GM12864 (cell line): ENCODE data around the gene MRRF.

Source experiments
- DNase-seq: peaks from one replicate; pipeline ENCODE4 v3.0.0-alpha.2; 2011; ENCODE audit warnings: low read depth
- H3K4me3 ChIP-seq: 2 replicates; pipeline ENCODE4 v1.5.1; 2011; ENCODE audit warnings: mild to moderate bottlenecking, low read depth, low read length, control low read depth
- TF ChIP-seq, protein P1 (sequence below): IDR thresholded peaks from 2 replicates; pipeline ENCODE4 v1.5.1; 2011; ENCODE audit warnings: low read depth, mild to moderate bottlenecking, moderate library complexity, low read length, control low read depth, inconsistent platforms; ENCODE audit errors: missing control alignments

The MRRF gene

DNA sequence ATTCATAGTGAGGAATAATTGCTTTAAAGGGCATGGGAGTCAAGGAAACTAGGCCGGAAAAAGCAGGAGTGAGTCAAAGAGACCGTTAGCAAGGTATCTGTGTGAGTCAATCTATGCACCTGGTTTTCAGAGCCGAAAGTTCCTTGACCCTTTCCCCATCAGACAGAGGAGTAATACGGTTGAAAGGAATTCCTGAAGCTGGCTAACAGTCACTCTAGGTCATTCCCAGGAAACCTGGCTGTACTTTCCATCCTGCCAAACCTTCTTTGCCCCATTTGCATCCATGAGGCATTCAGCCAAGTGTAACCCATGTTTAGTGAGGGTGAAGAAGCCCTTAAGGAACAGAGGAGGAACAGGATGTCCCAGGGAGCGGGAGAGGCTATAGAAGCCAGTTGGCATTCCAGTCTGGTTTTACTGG, 16.2 kb upstream of the MRRF start:
- TF ChIP-seq, protein P1, sequence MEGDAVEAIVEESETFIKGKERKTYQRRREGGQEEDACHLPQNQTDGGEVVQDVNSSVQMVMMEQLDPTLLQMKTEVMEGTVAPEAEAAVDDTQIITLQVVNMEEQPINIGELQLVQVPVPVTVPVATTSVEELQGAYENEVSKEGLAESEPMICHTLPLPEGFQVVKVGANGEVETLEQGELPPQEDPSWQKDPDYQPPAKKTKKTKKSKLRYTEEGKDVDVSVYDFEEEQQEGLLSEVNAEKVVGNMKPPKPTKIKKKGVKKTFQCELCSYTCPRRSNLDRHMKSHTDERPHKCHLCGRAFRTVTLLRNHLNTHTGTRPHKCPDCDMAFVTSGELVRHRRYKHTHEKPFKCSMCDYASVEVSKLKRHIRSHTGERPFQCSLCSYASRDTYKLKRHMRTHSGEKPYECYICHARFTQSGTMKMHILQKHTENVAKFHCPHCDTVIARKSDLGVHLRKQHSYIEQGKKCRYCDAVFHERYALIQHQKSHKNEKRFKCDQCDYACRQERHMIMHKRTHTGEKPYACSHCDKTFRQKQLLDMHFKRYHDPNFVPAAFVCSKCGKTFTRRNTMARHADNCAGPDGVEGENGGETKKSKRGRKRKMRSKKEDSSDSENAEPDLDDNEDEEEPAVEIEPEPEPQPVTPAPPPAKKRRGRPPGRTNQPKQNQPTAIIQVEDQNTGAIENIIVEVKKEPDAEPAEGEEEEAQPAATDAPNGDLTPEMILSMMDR = no peak
- DNase-seq = no peak
- no peak overlapping the region for H3K4me3 ChIP-seq

GRCh38 chr9:122251351-122251750, 13.3 kb upstream of the MRRF start:
- no peak overlapping the region for H3K4me3 ChIP-seq
- DNase-seq = no peak
- TF ChIP-seq, protein P1 = no peak

DNA sequence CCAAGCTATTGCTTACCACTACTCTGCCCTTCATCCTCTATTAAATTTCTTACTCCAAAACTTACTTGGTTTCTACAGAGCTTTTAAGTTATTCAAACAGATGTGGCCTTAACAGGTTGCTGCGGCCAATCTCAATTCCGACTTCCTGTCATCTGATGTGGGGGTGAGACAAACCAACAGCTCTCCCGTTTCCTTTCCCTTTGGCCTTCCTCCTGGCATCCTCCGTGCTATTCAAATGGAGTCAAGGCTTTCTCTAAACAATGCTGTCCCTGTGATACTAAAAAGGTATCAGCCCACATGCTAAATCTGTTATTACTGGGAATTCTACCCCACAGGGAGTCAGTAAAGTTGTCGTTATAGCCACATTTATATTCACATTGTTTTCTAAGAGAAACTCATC, 11.9 kb upstream of the MRRF start:
- TF ChIP-seq, protein P1 = no peak

GRCh38 chr9:122254761-122255160, 9.9 kb upstream of the MRRF start:
- TF ChIP-seq, protein P1 = no peak
- DNase-seq = no peak
- H3K4me3 ChIP-seq = no peak overlapping the region

More for the DNA sequence above, 11.9 kb upstream of the MRRF start:
- no peak overlapping the region for H3K4me3 ChIP-seq
- no peak for DNase-seq

DNA sequence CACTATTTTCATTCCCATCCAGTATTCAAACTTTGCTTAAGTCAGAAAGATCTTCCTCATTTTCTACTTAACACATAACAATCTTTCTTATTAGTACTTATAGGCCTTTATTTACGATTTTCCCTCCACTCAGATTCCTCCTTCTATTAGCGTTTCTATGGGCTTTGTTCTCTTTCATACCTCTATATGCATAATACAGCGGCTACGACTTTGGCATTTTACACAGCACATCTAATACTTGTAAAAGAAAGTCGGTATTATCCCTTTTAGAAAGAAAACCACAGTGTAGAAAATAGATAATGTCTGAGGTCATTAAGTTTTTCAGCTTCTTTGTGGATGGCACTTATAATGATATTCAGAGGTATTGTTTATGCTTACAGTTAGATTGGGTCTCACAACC, 8.5 kb upstream of the MRRF start:
- no peak overlapping the region for H3K4me3 ChIP-seq
- no peak for DNase-seq
- TF ChIP-seq, protein P1 = no peak

DNA sequence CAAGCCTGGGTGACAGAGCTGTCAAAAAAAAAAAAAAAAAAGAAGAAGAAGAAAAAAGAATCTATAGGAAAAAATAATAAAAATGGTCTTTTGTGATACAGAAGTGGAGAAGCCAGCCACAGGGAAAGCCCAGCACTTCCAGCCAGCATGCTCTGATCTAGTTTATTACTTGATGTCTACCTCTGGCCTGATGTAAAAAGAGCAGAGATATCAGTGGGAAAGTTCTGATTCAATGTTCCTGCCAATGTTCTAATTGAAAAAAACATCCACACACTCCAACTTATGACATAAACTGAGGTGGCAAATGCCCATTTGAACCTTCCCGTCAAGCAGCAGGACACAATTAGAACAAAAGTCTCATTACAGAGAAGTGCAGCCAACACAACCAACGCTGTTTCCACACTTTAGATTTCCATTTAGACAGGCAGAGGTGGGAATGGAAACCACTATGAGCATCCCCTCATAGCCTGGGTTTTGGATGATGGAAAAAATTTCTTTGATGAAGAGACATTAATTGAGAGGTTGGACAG, 5.7 kb upstream of the MRRF start:
- no peak for DNase-seq
- TF ChIP-seq, protein P1 = no peak
- H3K4me3 ChIP-seq = no peak overlapping the region

DNA sequence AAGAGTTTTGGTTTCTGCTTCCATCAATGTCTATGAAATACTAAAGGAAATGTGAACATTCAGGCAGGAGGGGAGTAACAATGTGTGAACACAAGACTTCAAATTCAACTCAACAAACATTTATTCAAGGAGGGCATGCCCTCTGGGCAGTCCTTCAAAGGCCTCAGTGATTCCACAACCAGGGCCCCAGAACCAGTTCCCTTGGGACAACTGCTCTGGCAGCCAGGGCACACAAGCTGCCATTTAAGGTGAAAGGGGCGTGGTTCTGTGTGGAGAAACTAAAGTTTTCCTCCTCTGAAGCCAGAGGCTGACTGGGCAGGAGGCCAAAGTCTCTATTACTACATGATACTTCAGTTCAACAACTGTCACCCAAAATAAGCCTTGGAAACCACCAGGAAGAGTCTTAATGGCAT, 3.2 kb upstream of the MRRF start:
- no peak for DNase-seq

More for the DNA sequence above, 3.2 kb upstream of the MRRF start:
- TF ChIP-seq, protein P1 = no peak
- H3K4me3 ChIP-seq = no peak overlapping the region
